B cell (primary cell): ENCODE results near the gene LRRC32. TPM values are rescaled to one million over a fixed set of nuclear protein-coding genes. Genes with fewer than 3 reads are reported as not detected.

Experiments
- ATAC-seq: fragments of 200-7000 bp; cut with Tn5 transposase; one replicate; pipeline ENCODE4 v1.10.0; 2021; ENCODE audit warnings: low read depth, mild to moderate bottlenecking, moderate number of reproducible peaks, moderate library complexity
- CTCF ChIA-PET: fragments of 350-600 bp; sonication (Branson Sonifier 250); formaldehyde crosslinking; loops from one replicate; lab custom pipeline; 2021; ENCODE audit warnings: antibody characterized with exemption, inconsistent platforms; lab: Charles Lee
- POLR2A ChIA-PET: fragments of 350-600 bp; sonication (Branson Sonifier 250); formaldehyde crosslinking; loops from one replicate; lab custom pipeline; 2021; ENCODE audit warnings: antibody characterized with exemption; lab: Charles Lee
- DNase-seq: peaks from one replicate; pipeline ENCODE4 v3.0.0; 2013
- H2AFZ ChIP-seq: 2 replicates; pipeline ENCODE4 v1.6.1; 2012; ENCODE audit warnings: mild to moderate bottlenecking, low read depth, low read length; ENCODE audit not compliant: insufficient read depth, poor library complexity, severe bottlenecking
- H3K27ac ChIP-seq, 2 donors: 1 replicate in 1 of 2; 2 replicates in 1 of 2; pipeline ENCODE4 v1.5.1; 2012 to 2013; ENCODE audit warnings: low read length in 2 of 2, mild to moderate bottlenecking in 2 of 2, moderate library complexity in 1 of 2
- H3K27me3 ChIP-seq, 4 experiments: fragments of 200-600 bp in 1 of 4; sonication (generic) in 1 of 4; replicated peaks in 1 of 4; 1 replicate in 2 of 4; 2 replicates in 2 of 4; pipeline versions ENCODE4 v1.6.1 to v1.7.0; 2013 to 2016; ENCODE audit warnings: low read length in 3 of 4, mild to moderate bottlenecking in 2 of 4, mixed read lengths in 1 of 4, moderate library complexity in 1 of 4; ENCODE audit not compliant: insufficient read depth in 4 of 4, control insufficient read depth in 3 of 4; ENCODE audit errors: control extremely low read depth in 1 of 4
- H3K36me3 ChIP-seq, 2 experiments: replicated peaks in 1 of 2; 1 replicate in 1 of 2; 2 replicates in 1 of 2; pipeline versions ENCODE4 v1.6.1 to v1.7.1; 2013; ENCODE audit warnings: low read length in 1 of 2; ENCODE audit not compliant: insufficient read depth in 2 of 2, control insufficient read depth in 1 of 2; ENCODE audit errors: control extremely low read depth in 1 of 2, extremely low read depth in 1 of 2
- H3K4me1 ChIP-seq, 2 donors: fragments of 200-600 bp in 1 of 2; sonication (generic) in 1 of 2; 1 replicate in 1 of 2; 2 replicates in 1 of 2; pipeline versions ENCODE4 v1.5.1 to v1.6.1; 2013 to 2017; ENCODE audit warnings: low read length in 2 of 2; ENCODE audit not compliant: control insufficient read depth in 2 of 2, insufficient read depth in 2 of 2
- H3K4me2 ChIP-seq: replicated peaks from 2 replicates; pipeline ENCODE3; 2012; ENCODE audit warnings: mild to moderate bottlenecking, low read depth, low read length; ENCODE audit not compliant: poor library complexity, severe bottlenecking
- H3K4me3 ChIP-seq, 5 experiments: fragments of 200-600 bp in 1 of 5; sonication (generic) in 1 of 5; 1 replicate in 3 of 5; 2 replicates in 2 of 5; pipeline versions ENCODE4 v1.5.1 to v1.7.0; 2011 to 2016; ENCODE audit warnings: low read length in 4 of 5, mild to moderate bottlenecking in 4 of 5, low read depth in 2 of 5, control low read depth in 1 of 5, moderate library complexity in 1 of 5; ENCODE audit not compliant: insufficient read depth in 1 of 5; ENCODE audit errors: control extremely low read depth in 1 of 5, extremely low read depth in 1 of 5
- H3K79me2 ChIP-seq: fragments of 200-600 bp; sonication (generic); one replicate; pipeline ENCODE4 v1.6.0; 2016; ENCODE audit warnings: low read length; ENCODE audit not compliant: control insufficient read depth, insufficient read depth
- H3K9ac ChIP-seq: fragments of 200-600 bp; sonication (generic); 2 replicates; pipeline ENCODE4 v1.6.1; 2017; ENCODE audit warnings: mild to moderate bottlenecking, low read length, moderate library complexity
- H3K9me3 ChIP-seq, 3 donors: one replicate each; pipeline versions ENCODE4 v1.6.1 to v1.7.1; 2013; ENCODE audit warnings: low read length in 2 of 3; ENCODE audit not compliant: control insufficient read depth in 2 of 3, insufficient read depth in 1 of 3; ENCODE audit errors: control extremely low read depth in 1 of 3
- H4K20me1 ChIP-seq: 2 replicates; pipeline ENCODE4 v1.6.0; 2012; ENCODE audit warnings: mild to moderate bottlenecking, low read length; ENCODE audit not compliant: insufficient read depth, control insufficient read depth, poor library complexity, severe bottlenecking
- H3K27ac Mint-ChIP-seq: one replicate; pipeline ENCODE4 v1.8.0; 2021; ENCODE audit warnings: mixed read lengths
- H3K27me3 Mint-ChIP-seq: one replicate; pipeline ENCODE4 v1.8.0; 2021; ENCODE audit warnings: mixed read lengths
- H3K4me1 Mint-ChIP-seq: one replicate; pipeline ENCODE4 v1.8.0; 2021; ENCODE audit warnings: mixed read lengths
- H3K4me3 Mint-ChIP-seq: one replicate; pipeline ENCODE4 v1.8.0; 2021; ENCODE audit warnings: mixed read lengths
- H3K9me3 Mint-ChIP-seq: one replicate; pipeline ENCODE4 v1.8.0; 2022; ENCODE audit warnings: mixed read lengths; ENCODE audit not compliant: insufficient read depth
- EZH2 ChIP-seq: IDR thresholded peaks from 2 replicates; pipeline ENCODE4 v1.6.1; 2012; ENCODE audit warnings: borderline replicate concordance, low read depth, mild to moderate bottlenecking, moderate library complexity, low read length; ENCODE audit not compliant: insufficient read depth, poor library complexity, severe bottlenecking
- WGBS: methylation state at CpG from one replicate; pipeline ENCODE4 v1.1.5; 2013; ENCODE audit warnings: missing lambda C conversion rate; ENCODE audit not compliant: insufficient coverage; 5-methylcytosine and 5-hydroxymethylcytosine counted together
- intact Hi-C: fragments of 100-400 bp; cut with micrococcal nuclease; formaldehyde crosslinking; loops from one replicate; pipeline ENCODE4 v1.10.0; 2022
- polyA plus RNA-seq: library from polyadenylated mRNA; depleted of rRNA; stranded (reverse); fragments of >200 nt; gene quantifications from 2 replicates; pipeline ENCODE4 v1.2.3, GENCODE V29; 2012
- total RNA-seq, 2 donors: library from RNA; stranded (reverse); fragments of 120-200 nt in 1 of 2; gene quantifications; 1 replicate in 1 of 2; 2 replicates in 1 of 2; pipeline versions ENCODE4 v1.2.3 to v1.2.4, GENCODE V29; 2013 to 2022
- TF ChIP-seq, protein P1 (sequence below): fragments of 200-600 bp; IDR thresholded peaks from one replicate; pipeline ENCODE4 v1.8.0; 2022; ENCODE audit warnings: antibody characterized with exemption, mild to moderate bottlenecking

Gene LRRC32
- total and polyA plus RNA-seq, 2 donors (not counting 1 experiment from before 2014, with no cell fraction given) = 0.60 to 1.4 TPM

DNA sequence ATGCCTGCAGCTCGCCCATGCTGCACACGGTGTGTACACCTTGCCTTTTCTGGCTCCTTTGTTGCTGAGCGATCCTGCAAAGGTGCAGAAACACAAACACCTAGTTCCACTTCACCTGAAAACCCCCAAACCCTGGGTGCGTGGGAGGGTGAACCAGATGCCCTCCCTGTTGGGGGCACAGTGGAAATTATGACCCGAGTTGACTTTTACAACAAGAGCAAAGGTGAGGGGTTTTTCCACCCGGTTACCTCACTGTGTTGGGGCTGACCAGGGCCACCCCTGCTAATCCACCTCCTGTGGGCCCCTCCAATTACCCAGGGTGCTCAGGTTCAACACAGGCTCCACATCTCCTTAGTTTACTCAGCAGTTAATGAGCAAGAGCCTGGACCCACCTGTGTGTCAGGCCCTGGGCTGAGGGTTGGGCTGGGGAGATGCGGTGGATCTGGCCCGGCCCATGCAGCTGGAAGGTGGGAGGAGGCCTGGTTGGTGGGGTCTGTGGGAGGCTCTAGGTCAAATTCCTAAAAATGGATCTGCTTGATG is 42.1 kb downstream of the LRRC32 start:
- H3K4me1 Mint-ChIP-seq = peaks cover 66% of the 10 kb centered on the region
- Histone ChIP-seq H2AFZ (no peak overlapping the region), H3K79me2 (no peaks in the 10 kb centered on the region), H3K4me2 (peak overlapping the region; percentile 69), H3K4me1 (peaks cover 52 to 56% of the 10 kb centered on the region in 2 donors), H3K9me3 (peaks cover 0 to 33% (median 13%) of the 10 kb centered on the region in 3 donors), H3K27me3 (peaks cover 0 to 15% (median 0%) of the 10 kb centered on the region in 4 experiments), H3K9ac (no peak overlapping the region), H3K27ac (peak overlapping the region in 1 of 2 donors; percentile 67), H4K20me1 (no peaks in the 10 kb centered on the region), H3K4me3 (no peak overlapping the region), H3K36me3 (no peaks in the 10 kb centered on the region)
- TF ChIP-seq, protein P1, sequence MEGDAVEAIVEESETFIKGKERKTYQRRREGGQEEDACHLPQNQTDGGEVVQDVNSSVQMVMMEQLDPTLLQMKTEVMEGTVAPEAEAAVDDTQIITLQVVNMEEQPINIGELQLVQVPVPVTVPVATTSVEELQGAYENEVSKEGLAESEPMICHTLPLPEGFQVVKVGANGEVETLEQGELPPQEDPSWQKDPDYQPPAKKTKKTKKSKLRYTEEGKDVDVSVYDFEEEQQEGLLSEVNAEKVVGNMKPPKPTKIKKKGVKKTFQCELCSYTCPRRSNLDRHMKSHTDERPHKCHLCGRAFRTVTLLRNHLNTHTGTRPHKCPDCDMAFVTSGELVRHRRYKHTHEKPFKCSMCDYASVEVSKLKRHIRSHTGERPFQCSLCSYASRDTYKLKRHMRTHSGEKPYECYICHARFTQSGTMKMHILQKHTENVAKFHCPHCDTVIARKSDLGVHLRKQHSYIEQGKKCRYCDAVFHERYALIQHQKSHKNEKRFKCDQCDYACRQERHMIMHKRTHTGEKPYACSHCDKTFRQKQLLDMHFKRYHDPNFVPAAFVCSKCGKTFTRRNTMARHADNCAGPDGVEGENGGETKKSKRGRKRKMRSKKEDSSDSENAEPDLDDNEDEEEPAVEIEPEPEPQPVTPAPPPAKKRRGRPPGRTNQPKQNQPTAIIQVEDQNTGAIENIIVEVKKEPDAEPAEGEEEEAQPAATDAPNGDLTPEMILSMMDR = no peak
- H3K4me3 Mint-ChIP-seq = peak overlapping the region; percentile 55
- H3K27me3 Mint-ChIP-seq = peaks cover 14% of the 10 kb centered on the region
- CTCF ChIA-PET = interaction anchor here (1.5 to 2.6 kb wide), 4 partner anchors 10 to 51 kb away, joined by 5 to 17 read pairs (median 8); no protein-coding TSS in a partner anchor
- ATAC-seq (peak; percentile 6), DNase-seq (peak; percentile 69)
- peaks cover 5% of the 10 kb centered on the region for H3K9me3 Mint-ChIP-seq
- peak overlapping the region; percentile 63 for H3K27ac Mint-ChIP-seq
- intact Hi-C loops = no loop called here
- WGBS = 58% methylated on average over 5 of the region's 8 CpGs
- POLR2A ChIA-PET = interaction anchor here (0.7 to 2.6 kb wide), 6 partner anchors 9 to 44 kb away, joined by 3 to 13 read pairs (median 5); no protein-coding TSS in a partner anchor

DNA sequence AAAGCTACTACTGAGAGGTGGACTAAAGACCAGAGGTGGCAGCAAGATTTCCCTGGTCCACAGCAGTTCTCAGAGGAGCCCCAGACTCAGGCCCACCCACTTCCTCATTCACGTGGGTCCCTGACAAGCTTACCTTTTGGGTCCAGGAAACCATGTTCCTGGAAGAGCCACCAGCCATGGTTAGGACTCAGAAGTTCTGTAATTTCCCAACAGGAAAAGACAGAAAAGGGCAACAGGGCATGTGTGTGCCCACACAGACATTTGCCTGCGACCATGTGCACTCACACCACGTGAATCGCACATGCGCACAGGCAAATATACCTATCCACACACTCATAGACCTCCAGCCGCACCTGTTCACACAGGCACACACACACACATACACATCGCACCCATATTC is 42.9 kb downstream of the LRRC32 start:
- H3K9ac ChIP-seq = peak overlapping the region; percentile 34
- 46% methylated on average over 7 of the region's 7 CpGs for WGBS
- ChIA-PET POLR2A (interaction anchor here (1.1 to 2.5 kb wide), 3 partner anchors 10 to 45 kb away, joined by 5 to 13 read pairs (median 7); no protein-coding TSS in a partner anchor), CTCF (interaction anchor here (1.0 to 3.9 kb wide), 7 partner anchors 10 to 94 kb away, joined by 3 to 20 read pairs (median 4); no protein-coding TSS in a partner anchor)
- H3K4me3 ChIP-seq = peak overlapping the region in 1 of 5 experiments; percentile 30
- Mint-ChIP-seq H3K9me3 (peaks cover 5% of the 10 kb centered on the region), H3K4me3 (peak overlapping the region; percentile 81), H3K27ac (peak overlapping the region; percentile 63), H3K27me3 (peaks cover 22% of the 10 kb centered on the region), H3K4me1 (peaks cover 68% of the 10 kb centered on the region)
- H3K79me2 ChIP-seq = no peaks in the 10 kb centered on the region
- peak overlapping the region in 1 of 2 donors; percentile 63 for H3K27ac ChIP-seq
- peak; percentile 71 for DNase-seq
- no peak for TF ChIP-seq EZH2
- TF ChIP-seq, protein P1 = no peak
- no peak overlapping the region for H2AFZ ChIP-seq
- no peaks in the 10 kb centered on the region for H3K36me3 ChIP-seq
- peaks cover 52 to 56% of the 10 kb centered on the region in 2 donors for H3K4me1 ChIP-seq
- H3K4me2 ChIP-seq = peak overlapping the region; percentile 69
- ATAC-seq = no peak
- no peaks in the 10 kb centered on the region for H4K20me1 ChIP-seq
- H3K9me3 ChIP-seq = peaks cover 0 to 33% (median 13%) of the 10 kb centered on the region in 3 donors
- peaks cover 0 to 15% (median 0%) of the 10 kb centered on the region in 4 experiments for H3K27me3 ChIP-seq
- intact Hi-C loops = loop anchor here (1.0 kb wide), 1 partner anchor 45 kb away; no protein-coding TSS in a partner anchor
